HepG2 (cell line): ENCODE measurements around the gene GLG1. TPM values are rescaled to one million over a fixed set of nuclear protein-coding genes. Genes with fewer than 3 reads are reported as not detected.

Source experiments
- AGO1 ChIP-seq: fragments of 200-400 bp; formaldehyde crosslinking; IDR thresholded peaks from 2 replicates; pipeline ENCODE4 v1.6.1; 2017; ENCODE audit warnings: mild to moderate bottlenecking, low read depth, low read length, moderate library complexity; ENCODE audit not compliant: poor library complexity, severe bottlenecking
- CBX5 ChIP-seq: sonication (generic); formaldehyde crosslinking; IDR thresholded peaks from 2 replicates; pipeline ENCODE4 v1.4.0; 2020; ENCODE audit warnings: missing genetic modification reagents, borderline replicate concordance
- HES4 ChIP-seq: sonication (generic); formaldehyde crosslinking; IDR thresholded peaks from 2 replicates; pipeline ENCODE4 v1.9.0; 2021; ENCODE audit warnings: mild to moderate bottlenecking, missing genetic modification reagents, borderline replicate concordance
- KDM4B ChIP-seq: sonication (generic); formaldehyde crosslinking; IDR thresholded peaks from 2 replicates; pipeline ENCODE4 v1.4.0; 2020; ENCODE audit warnings: missing genetic modification reagents
- NBN ChIP-seq: fragments of 450-650 bp; conservative IDR thresholded peaks from 2 replicates; pipeline ENCODE4 v1.6.1; 2017
- NFRKB ChIP-seq: fragments of 450-650 bp; IDR thresholded peaks from 2 replicates; pipeline ENCODE4 v1.6.1; 2017
- PHF20 ChIP-seq: sonication (generic); formaldehyde crosslinking; IDR thresholded peaks from 2 replicates; pipeline ENCODE4 v1.5.0; 2020; ENCODE audit warnings: mild to moderate bottlenecking, missing genetic modification reagents
- PITX1 ChIP-seq: sonication (generic); formaldehyde crosslinking; IDR thresholded peaks from 2 replicates; pipeline ENCODE4 v1.5.1; 2020; ENCODE audit warnings: mild to moderate bottlenecking, missing genetic modification reagents
- SP1 ChIP-seq, 2 experiments: fragments of 450-650 bp in 1 of 2; sonication (generic) in 1 of 2; formaldehyde crosslinking in 1 of 2; IDR thresholded peaks; 2 replicates each; pipeline versions ENCODE4 v1.4.0 to v1.6.1; 2016 to 2020; ENCODE audit warnings: missing genetic modification reagents in 1 of 2
- YEATS2 ChIP-seq: sonication (generic); formaldehyde crosslinking; IDR thresholded peaks from 2 replicates; pipeline ENCODE4 v1.4.0; 2020; ENCODE audit warnings: missing genetic modification reagents, borderline replicate concordance
- ZBTB7A ChIP-seq: sonication (generic); formaldehyde crosslinking; IDR thresholded peaks from 2 replicates; pipeline ENCODE4 v1.8.0; 2022; ENCODE audit warnings: mild to moderate bottlenecking, missing genetic modification reagents
- ZKSCAN1 ChIP-seq: fragments of 150-350 bp; IDR thresholded peaks from 2 replicates; pipeline ENCODE4 v1.6.1; 2014; ENCODE audit warnings: low read length
- ZNF569 ChIP-seq: sonication (generic); formaldehyde crosslinking; IDR thresholded peaks from 2 replicates; pipeline ENCODE4 v1.5.0; 2020; ENCODE audit warnings: mild to moderate bottlenecking, missing genetic modification reagents, moderate library complexity, borderline replicate concordance
- polyA plus RNA-seq, 8 experiments: library from polyadenylated mRNA; depleted of rRNA in 3 of 8; stranded (reverse) in 7 of 8; unstranded in 1 of 8; fragments of >200 nt; fragmentation: Illumina TruSeq in 4 of 8; extraction: Trizol in 4 of 8; gene quantifications; 2 replicates each; pipeline versions ENCODE4 v1.2.1 to v1.2.3, GENCODE V29; 2011 to 2016; ENCODE audit warnings: low read depth in 4 of 8, missing spikeins in 1 of 8, mixed read lengths in 1 of 8; ENCODE audit not compliant: insufficient read depth in 1 of 8
- total RNA-seq, 5 experiments: library from RNA; depleted of rRNA; stranded (reverse); fragments of >200 nt; fragmentation: Illumina TruSeq; extraction: Trizol; gene quantifications; 2 replicates each; pipeline ENCODE4 v1.2.3, GENCODE V29; 2016; ENCODE audit warnings: low read depth in 1 of 5
- TF ChIP-seq, protein P1 (sequence below): sonication (generic); formaldehyde crosslinking; IDR thresholded peaks from 2 replicates; pipeline ENCODE4 v1.4.0; 2020; ENCODE audit warnings: missing genetic modification reagents, low read depth, mild to moderate bottlenecking, borderline replicate concordance
- TF ChIP-seq, protein P2 (sequence below): sonication (generic); formaldehyde crosslinking; IDR thresholded peaks from 2 replicates; pipeline ENCODE4 v1.4.0; 2020; ENCODE audit warnings: mild to moderate bottlenecking, missing genetic modification reagents, borderline replicate concordance
- TF ChIP-seq, protein P3 (sequence below): sonication (generic); formaldehyde crosslinking; IDR thresholded peaks from 2 replicates; pipeline ENCODE4 v1.5.1; 2020; ENCODE audit warnings: mild to moderate bottlenecking, missing genetic modification reagents, borderline replicate concordance
- TF ChIP-seq, protein P4 (sequence below): sonication (generic); formaldehyde crosslinking; IDR thresholded peaks from 2 replicates; pipeline ENCODE4 v1.4.0; 2020; ENCODE audit warnings: missing genetic modification reagents

Gene GLG1
- total and polyA plus RNA-seq, 2 of the 13 experiments (the other 11 are each of a cell fraction or from before 2014, with no cell fraction given) = 87.7 to 141 TPM

DNA sequence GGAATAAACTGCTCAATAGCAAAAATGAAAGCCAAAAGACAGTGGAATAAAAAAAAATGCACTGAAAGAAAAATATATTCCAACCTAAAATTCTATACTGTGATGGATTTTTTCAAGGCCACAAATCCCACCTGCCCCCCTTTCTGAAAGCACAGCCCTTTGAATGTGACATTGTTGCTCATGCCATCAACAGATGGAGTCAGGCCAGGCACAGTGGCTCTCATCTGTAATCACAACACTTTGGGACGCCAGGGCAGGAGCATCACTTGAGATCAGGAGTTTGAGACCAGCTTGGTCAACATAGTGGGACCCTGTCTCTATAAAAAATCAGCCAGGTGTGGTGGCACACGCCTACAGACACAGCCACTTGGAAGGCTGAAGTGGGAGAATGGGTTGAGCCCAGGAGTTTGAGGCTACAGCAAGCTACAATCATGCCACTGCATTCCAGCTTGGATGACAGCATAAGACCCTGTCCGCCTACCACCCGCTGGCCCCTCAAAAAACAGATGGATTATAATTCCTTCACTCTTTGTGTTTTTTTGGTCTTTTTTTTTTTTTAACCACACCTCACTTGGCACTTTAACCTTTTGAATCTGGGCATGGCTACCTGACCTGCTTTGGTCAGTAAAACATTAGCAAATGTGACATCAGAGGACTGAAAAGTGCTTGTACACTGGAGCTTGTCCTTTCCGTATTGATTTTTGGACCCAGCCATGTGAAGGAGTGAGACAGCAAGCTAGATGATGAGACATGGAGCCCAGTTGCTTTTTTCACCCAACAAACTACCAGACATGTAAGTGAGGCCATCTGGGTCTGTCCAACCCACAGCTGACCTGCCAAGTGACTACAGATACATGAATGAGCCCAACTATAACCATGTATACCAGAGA is 36.3 kb downstream of the GLG1 start (continued):
- TF ChIP-seq, protein P1, sequence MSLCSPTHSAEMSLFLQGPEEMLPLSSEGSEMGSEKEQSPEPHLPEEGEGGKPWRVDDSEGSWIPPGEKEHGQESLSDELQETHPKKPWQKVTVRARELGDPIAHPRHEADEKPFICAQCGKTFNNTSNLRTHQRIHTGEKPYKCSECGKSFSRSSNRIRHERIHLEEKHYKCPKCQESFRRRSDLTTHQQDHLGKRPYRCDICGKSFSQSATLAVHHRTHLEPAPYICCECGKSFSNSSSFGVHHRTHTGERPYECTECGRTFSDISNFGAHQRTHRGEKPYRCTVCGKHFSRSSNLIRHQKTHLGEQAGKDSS (CRISPR knock-in tag) = no peak
- TF ChIP-seq PITX1 (peak; percentile 85), ZNF569 (CRISPR knock-in tag) (no peak), NFRKB (no peak), ZKSCAN1 (no peak), ZBTB7A (CRISPR knock-in tag) (no peak), PHF20 (CRISPR knock-in tag) (no peak; the same call in 1 of the 2 replicates), KDM4B (CRISPR knock-in tag) (no peak), AGO1 (no peak), NBN (no peak), HES4 (no peak), SP1 (IDR thresholded peaks at IDR 0.05) (no peak), SP1 (CRISPR knock-in tag; IDR thresholded peaks at IDR 0.05) (no peak; the same call in 1 of the 2 replicates), YEATS2 (no peak; the same call in 1 of the 2 replicates), CBX5 (0 out of 2 replicates have a peak, but pooled peaks have one; percentile 42)
- TF ChIP-seq, protein P2, sequence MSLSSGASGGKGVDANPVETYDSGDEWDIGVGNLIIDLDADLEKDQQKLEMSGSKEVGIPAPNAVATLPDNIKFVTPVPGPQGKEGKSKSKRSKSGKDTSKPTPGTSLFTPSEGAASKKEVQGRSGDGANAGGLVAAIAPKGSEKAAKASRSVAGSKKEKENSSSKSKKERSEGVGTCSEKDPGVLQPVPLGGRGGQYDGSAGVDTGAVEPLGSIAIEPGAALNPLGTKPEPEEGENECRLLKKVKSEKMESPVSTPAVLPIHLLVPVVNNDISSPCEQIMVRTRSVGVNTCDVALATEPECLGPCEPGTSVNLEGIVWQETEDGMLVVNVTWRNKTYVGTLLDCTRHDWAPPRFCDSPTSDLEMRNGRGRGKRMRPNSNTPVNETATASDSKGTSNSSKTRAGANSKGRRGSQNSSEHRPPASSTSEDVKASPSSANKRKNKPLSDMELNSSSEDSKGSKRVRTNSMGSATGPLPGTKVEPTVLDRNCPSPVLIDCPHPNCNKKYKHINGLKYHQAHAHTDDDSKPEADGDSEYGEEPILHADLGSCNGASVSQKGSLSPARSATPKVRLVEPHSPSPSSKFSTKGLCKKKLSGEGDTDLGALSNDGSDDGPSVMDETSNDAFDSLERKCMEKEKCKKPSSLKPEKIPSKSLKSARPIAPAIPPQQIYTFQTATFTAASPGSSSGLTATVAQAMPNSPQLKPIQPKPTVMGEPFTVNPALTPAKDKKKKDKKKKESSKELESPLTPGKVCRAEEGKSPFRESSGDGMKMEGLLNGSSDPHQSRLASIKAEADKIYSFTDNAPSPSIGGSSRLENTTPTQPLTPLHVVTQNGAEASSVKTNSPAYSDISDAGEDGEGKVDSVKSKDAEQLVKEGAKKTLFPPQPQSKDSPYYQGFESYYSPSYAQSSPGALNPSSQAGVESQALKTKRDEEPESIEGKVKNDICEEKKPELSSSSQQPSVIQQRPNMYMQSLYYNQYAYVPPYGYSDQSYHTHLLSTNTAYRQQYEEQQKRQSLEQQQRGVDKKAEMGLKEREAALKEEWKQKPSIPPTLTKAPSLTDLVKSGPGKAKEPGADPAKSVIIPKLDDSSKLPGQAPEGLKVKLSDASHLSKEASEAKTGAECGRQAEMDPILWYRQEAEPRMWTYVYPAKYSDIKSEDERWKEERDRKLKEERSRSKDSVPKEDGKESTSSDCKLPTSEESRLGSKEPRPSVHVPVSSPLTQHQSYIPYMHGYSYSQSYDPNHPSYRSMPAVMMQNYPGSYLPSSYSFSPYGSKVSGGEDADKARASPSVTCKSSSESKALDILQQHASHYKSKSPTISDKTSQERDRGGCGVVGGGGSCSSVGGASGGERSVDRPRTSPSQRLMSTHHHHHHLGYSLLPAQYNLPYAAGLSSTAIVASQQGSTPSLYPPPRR = peak; percentile 58; the same call in 1 of the 2 replicates
- TF ChIP-seq, protein P3, sequence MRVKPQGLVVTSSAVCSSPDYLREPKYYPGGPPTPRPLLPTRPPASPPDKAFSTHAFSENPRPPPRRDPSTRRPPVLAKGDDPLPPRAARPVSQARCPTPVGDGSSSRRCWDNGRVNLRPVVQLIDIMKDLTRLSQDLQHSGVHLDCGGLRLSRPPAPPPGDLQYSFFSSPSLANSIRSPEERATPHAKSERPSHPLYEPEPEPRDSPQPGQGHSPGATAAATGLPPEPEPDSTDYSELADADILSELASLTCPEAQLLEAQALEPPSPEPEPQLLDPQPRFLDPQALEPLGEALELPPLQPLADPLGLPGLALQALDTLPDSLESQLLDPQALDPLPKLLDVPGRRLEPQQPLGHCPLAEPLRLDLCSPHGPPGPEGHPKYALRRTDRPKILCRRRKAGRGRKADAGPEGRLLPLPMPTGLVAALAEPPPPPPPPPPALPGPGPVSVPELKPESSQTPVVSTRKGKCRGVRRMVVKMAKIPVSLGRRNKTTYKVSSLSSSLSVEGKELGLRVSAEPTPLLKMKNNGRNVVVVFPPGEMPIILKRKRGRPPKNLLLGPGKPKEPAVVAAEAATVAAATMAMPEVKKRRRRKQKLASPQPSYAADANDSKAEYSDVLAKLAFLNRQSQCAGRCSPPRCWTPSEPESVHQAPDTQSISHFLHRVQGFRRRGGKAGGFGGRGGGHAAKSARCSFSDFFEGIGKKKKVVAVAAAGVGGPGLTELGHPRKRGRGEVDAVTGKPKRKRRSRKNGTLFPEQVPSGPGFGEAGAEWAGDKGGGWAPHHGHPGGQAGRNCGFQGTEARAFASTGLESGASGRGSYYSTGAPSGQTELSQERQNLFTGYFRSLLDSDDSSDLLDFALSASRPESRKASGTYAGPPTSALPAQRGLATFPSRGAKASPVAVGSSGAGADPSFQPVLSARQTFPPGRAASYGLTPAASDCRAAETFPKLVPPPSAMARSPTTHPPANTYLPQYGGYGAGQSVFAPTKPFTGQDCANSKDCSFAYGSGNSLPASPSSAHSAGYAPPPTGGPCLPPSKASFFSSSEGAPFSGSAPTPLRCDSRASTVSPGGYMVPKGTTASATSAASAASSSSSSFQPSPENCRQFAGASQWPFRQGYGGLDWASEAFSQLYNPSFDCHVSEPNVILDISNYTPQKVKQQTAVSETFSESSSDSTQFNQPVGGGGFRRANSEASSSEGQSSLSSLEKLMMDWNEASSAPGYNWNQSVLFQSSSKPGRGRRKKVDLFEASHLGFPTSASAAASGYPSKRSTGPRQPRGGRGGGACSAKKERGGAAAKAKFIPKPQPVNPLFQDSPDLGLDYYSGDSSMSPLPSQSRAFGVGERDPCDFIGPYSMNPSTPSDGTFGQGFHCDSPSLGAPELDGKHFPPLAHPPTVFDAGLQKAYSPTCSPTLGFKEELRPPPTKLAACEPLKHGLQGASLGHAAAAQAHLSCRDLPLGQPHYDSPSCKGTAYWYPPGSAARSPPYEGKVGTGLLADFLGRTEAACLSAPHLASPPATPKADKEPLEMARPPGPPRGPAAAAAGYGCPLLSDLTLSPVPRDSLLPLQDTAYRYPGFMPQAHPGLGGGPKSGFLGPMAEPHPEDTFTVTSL (CRISPR knock-in tag) = peak; percentile 85; the same call in 1 of the 2 replicates
- TF ChIP-seq, protein P4, sequence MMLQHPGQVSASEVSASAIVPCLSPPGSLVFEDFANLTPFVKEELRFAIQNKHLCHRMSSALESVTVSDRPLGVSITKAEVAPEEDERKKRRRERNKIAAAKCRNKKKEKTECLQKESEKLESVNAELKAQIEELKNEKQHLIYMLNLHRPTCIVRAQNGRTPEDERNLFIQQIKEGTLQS (CRISPR knock-in tag) = 0 out of 2 replicates have a peak, but pooled peaks have one; percentile 8
